HG03575 (cell line): ENCODE data around the gene SDK1.
"Not testable (repeated sequence)": the region's sequence is repeated elsewhere in the genome, so short reads cannot be mapped to it uniquely, and the experiment has no call there.

Source experiments
- ATAC-seq: cut with Tn5 transposase; IDR thresholded peaks from one replicate; pipeline ENCODE4 v1.9.1; 2021; ENCODE audit not compliant: unreplicated experiment, insufficient number of reproducible peaks, low FRiP score; ENCODE audit errors: extremely low read depth

SDK1 gene

GRCh38 chr7:3549601-3550000 lies 248.5 kb downstream of the SDK1 start:
- no peak for ATAC-seq

GRCh38 chr7:3551536-3551935 lies 250.5 kb downstream of the SDK1 start:
- ATAC-seq, result no peak

GRCh38 chr7:3552499-3552898 lies 251.4 kb downstream of the SDK1 start:
- no peak for ATAC-seq

- ATAC-seq, result no peak
Observed at GRCh38 chr7:3558400-3558799, 257.3 kb downstream of the SDK1 start.

- ATAC-seq, result no peak
Observed at GRCh38 chr7:3559278-3559677, 258.2 kb downstream of the SDK1 start.

- ATAC-seq, result no peak
Observed at GRCh38 chr7:3560495-3560894, 259.4 kb downstream of the SDK1 start.

- no peak for ATAC-seq
Observed at GRCh38 chr7:3561932-3562331, 260.9 kb downstream of the SDK1 start.

GRCh38 chr7:3564231-3564630 lies 263.2 kb downstream of the SDK1 start:
- ATAC-seq, result no peak

GRCh38 chr7:3568516-3568915 lies 267.5 kb downstream of the SDK1 start:
- no peak for ATAC-seq

GRCh38 chr7:3569643-3570042 lies 268.6 kb downstream of the SDK1 start:
- ATAC-seq, result no peak

- no peak for ATAC-seq
Observed at GRCh38 chr7:3573151-3573550, 272.1 kb downstream of the SDK1 start.

- ATAC-seq, result no peak
Observed at GRCh38 chr7:3574386-3574785, 273.3 kb downstream of the SDK1 start.

GRCh38 chr7:3575753-3576531 lies 274.9 kb downstream of the SDK1 start:
- no peak for ATAC-seq

- ATAC-seq, result no peak
Observed at GRCh38 chr7:3578399-3578798, 277.3 kb downstream of the SDK1 start.

GRCh38 chr7:3579638-3580219 lies 278.7 kb downstream of the SDK1 start:
- ATAC-seq, result no peak

- not testable (repeated sequence) for ATAC-seq
Observed at GRCh38 chr7:3582145-3582544, 281.1 kb downstream of the SDK1 start.

GRCh38 chr7:3585826-3586225 lies 284.8 kb downstream of the SDK1 start:
- no peak for ATAC-seq

- no peak for ATAC-seq
Observed at GRCh38 chr7:3588341-3588740, 287.3 kb downstream of the SDK1 start.

GRCh38 chr7:3589752-3590151 lies 288.7 kb downstream of the SDK1 start:
- ATAC-seq, result no peak

- no peak for ATAC-seq
Observed at GRCh38 chr7:3591219-3591618, 290.2 kb downstream of the SDK1 start.

- no peak for ATAC-seq
Observed at GRCh38 chr7:3591944-3592343, 290.9 kb downstream of the SDK1 start.
